ENCODE results near the gene CFAP126.

- TF ChIP-seq, protein P1, sequence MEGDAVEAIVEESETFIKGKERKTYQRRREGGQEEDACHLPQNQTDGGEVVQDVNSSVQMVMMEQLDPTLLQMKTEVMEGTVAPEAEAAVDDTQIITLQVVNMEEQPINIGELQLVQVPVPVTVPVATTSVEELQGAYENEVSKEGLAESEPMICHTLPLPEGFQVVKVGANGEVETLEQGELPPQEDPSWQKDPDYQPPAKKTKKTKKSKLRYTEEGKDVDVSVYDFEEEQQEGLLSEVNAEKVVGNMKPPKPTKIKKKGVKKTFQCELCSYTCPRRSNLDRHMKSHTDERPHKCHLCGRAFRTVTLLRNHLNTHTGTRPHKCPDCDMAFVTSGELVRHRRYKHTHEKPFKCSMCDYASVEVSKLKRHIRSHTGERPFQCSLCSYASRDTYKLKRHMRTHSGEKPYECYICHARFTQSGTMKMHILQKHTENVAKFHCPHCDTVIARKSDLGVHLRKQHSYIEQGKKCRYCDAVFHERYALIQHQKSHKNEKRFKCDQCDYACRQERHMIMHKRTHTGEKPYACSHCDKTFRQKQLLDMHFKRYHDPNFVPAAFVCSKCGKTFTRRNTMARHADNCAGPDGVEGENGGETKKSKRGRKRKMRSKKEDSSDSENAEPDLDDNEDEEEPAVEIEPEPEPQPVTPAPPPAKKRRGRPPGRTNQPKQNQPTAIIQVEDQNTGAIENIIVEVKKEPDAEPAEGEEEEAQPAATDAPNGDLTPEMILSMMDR (IDR thresholded peaks at IDR 0.05), result no peak
- TF ChIP-seq POLR2AphosphoS5 (IDR thresholded peaks at IDR 0.05) (no peak), POLR2A (IDR thresholded peaks at IDR 0.05) (no peak), EP300 (IDR thresholded peaks at IDR 0.05) (no peak)
Measured at GRCh38 chr1:161408429-161409052, 40.9 kb upstream of the CFAP126 start.
